SK-N-SH (cell line): ENCODE measurements around the gene MATN1. TPM values are rescaled to one million over a fixed set of nuclear protein-coding genes. Genes with fewer than 3 reads are reported as not detected.

Experiments
- CTCF ChIA-PET: fragments of 300-600, 350-600 bp; formaldehyde crosslinking; extraction: SDS; loops from one replicate; lab custom pipeline; 2021; lab: Yijun Ruan, JAX
- POLR2A ChIA-PET: fragments of 350-600 bp; sonication (Branson Sonifier 250); formaldehyde crosslinking; extraction: SDS; loops from one replicate; lab custom pipeline; 2020; ENCODE audit warnings: antibody characterized with exemption, inconsistent platforms; lab: Yijun Ruan, JAX
- DNase-seq: peaks from one replicate; pipeline ENCODE4 v3.0.0; 2012
- H2AFZ ChIP-seq: fragments of 200-600 bp; sonication (generic); 2 replicates; pipeline ENCODE4 v1.8.1; 2016; ENCODE audit warnings: antibody characterized with exemption, mild to moderate bottlenecking, low read depth
- H3F3A ChIP-seq: fragments of 200-600 bp; sonication (generic); replicated peaks from 2 replicates; pipeline ENCODE3; 2016; ENCODE audit warnings: antibody characterized with exemption, mild to moderate bottlenecking; ENCODE audit not compliant: insufficient read depth
- H3K27ac ChIP-seq, 2 experiments: fragments of 200-500 bp in 1 of 2; fragments of 200-600 bp in 1 of 2; sonication (Bioruptor generic) in 1 of 2; sonication (generic), shearing (Covaris generic) in 1 of 2; 2 replicates each; pipeline versions ENCODE4 v1.5.1 to v1.6.1; 2014 to 2016; ENCODE audit warnings: low read depth in 2 of 2, inconsistent platforms in 1 of 2, low read length in 1 of 2, mild to moderate bottlenecking in 1 of 2, mixed read lengths in 1 of 2
- H3K27me3 ChIP-seq: fragments of 200-600 bp; sonication (generic), shearing (Covaris generic); 2 replicates; pipeline ENCODE4 v1.6.1; 2016; ENCODE audit warnings: mixed run types; ENCODE audit not compliant: insufficient read depth
- H3K36me3 ChIP-seq, 2 experiments: fragments of 200-500 bp in 1 of 2; fragments of 200-600 bp in 1 of 2; sonication (Bioruptor generic) in 1 of 2; sonication (generic) in 1 of 2; replicated peaks in 1 of 2; 2 replicates each; pipeline versions ENCODE3 to v1.5.1; 2014 to 2016; ENCODE audit warnings: low read length in 1 of 2, mild to moderate bottlenecking in 1 of 2; ENCODE audit not compliant: insufficient read depth in 2 of 2, control insufficient read depth in 1 of 2
- H3K4me1 ChIP-seq, 2 experiments: fragments of 200-500 bp in 1 of 2; fragments of 200-600 bp in 1 of 2; sonication (Bioruptor generic) in 1 of 2; sonication (generic), shearing (Covaris generic) in 1 of 2; 2 replicates each; pipeline versions ENCODE4 v1.5.1 to v1.6.1; 2014 to 2016; ENCODE audit warnings: low read depth in 1 of 2, low read length in 1 of 2, mixed run types in 1 of 2; ENCODE audit not compliant: insufficient read depth in 2 of 2, control insufficient read depth in 1 of 2
- H3K4me2 ChIP-seq: fragments of 200-600 bp; sonication (generic), shearing (Covaris generic); 2 replicates; pipeline ENCODE4 v1.6.1; 2017; ENCODE audit warnings: mixed run types
- H3K4me3 ChIP-seq, 2 experiments: fragments of 200-500 bp in 1 of 2; fragments of 200-600 bp in 1 of 2; sonication (Bioruptor generic) in 1 of 2; sonication (generic), shearing (Covaris generic) in 1 of 2; 2 replicates each; pipeline versions ENCODE4 v1.5.1 to v1.8.1; 2014 to 2016; ENCODE audit warnings: low read depth in 2 of 2, inconsistent platforms in 1 of 2, low read length in 1 of 2, mild to moderate bottlenecking in 1 of 2, mixed read lengths in 1 of 2, moderate library complexity in 1 of 2
- H3K79me2 ChIP-seq: fragments of 200-600 bp; sonication (generic); 2 replicates; pipeline ENCODE4 v1.8.1; 2017; ENCODE audit warnings: mild to moderate bottlenecking; ENCODE audit not compliant: insufficient read depth
- H3K9ac ChIP-seq: fragments of 200-600 bp; sonication (generic); 2 replicates; pipeline ENCODE4 v1.6.1; 2017; ENCODE audit warnings: mixed run types
- H3K9me2 ChIP-seq: fragments of 200-600 bp; sonication (generic); 2 replicates; pipeline ENCODE4 v1.6.1; 2017; ENCODE audit warnings: mixed run types
- H3K9me3 ChIP-seq: fragments of 200-600 bp; sonication (generic); 2 replicates; pipeline ENCODE4 v1.6.1; 2017; ENCODE audit warnings: mixed run types, mild to moderate bottlenecking, moderate library complexity
- H4K20me1 ChIP-seq: fragments of 200-600 bp; sonication (generic); 2 replicates; pipeline ENCODE4 v1.6.1; 2017; ENCODE audit warnings: mild to moderate bottlenecking, mixed run types; ENCODE audit not compliant: insufficient read depth
- CHD2 ChIP-seq: fragments of 150-350 bp; IDR thresholded peaks from 2 replicates; pipeline ENCODE4 v1.6.1; 2018; ENCODE audit warnings: low read length; ENCODE audit not compliant: partially characterized antibody
- CTCF ChIP-seq: fragments of 200-600 bp; sonication (generic); IDR thresholded peaks from 2 replicates; pipeline ENCODE4 v1.6.1; 2017; ENCODE audit warnings: antibody characterized with exemption, mild to moderate bottlenecking, moderate library complexity
- EP300 ChIP-seq, 2 experiments: IDR thresholded peaks; 2 replicates each; pipeline versions ENCODE4 v1.4.0 to v1.6.1; 2012; ENCODE audit warnings: borderline replicate concordance in 1 of 2, low read depth in 1 of 2, low read length in 1 of 2
- FOSL2 ChIP-seq: IDR thresholded peaks from 2 replicates; pipeline ENCODE4 v1.4.0; 2012; ENCODE audit warnings: low read depth, mild to moderate bottlenecking, moderate library complexity, borderline replicate concordance
- FOXJ3 ChIP-seq: sonication (generic); formaldehyde crosslinking; IDR thresholded peaks from 2 replicates; pipeline ENCODE4 v1.5.1; 2020; ENCODE audit warnings: mild to moderate bottlenecking, missing genetic modification reagents
- FOXM1 ChIP-seq: IDR thresholded peaks from 2 replicates; pipeline ENCODE4 v1.4.0; 2012; ENCODE audit warnings: low read depth, mild to moderate bottlenecking
- GATA2 ChIP-seq: sonication (generic); formaldehyde crosslinking; IDR thresholded peaks from 2 replicates; pipeline ENCODE4 v1.5.0; 2020; ENCODE audit warnings: mild to moderate bottlenecking, missing genetic modification reagents
- JUND ChIP-seq: IDR thresholded peaks from 2 replicates; pipeline ENCODE4 v1.4.0; 2012
- MXI1 ChIP-seq: IDR thresholded peaks from 2 replicates; pipeline ENCODE4 v1.6.1; 2012; ENCODE audit warnings: mild to moderate bottlenecking, low read depth, low read length, improper control_type of control experiment
- PBX3 ChIP-seq: IDR thresholded peaks from 2 replicates; pipeline ENCODE4; 2012
- RAD21 ChIP-seq: IDR thresholded peaks from 2 replicates; pipeline ENCODE4 v1.6.1; 2012; ENCODE audit warnings: mild to moderate bottlenecking, low read length
- RCOR1 ChIP-seq: fragments of 150-350 bp; IDR thresholded peaks from 2 replicates; pipeline ENCODE4 v1.6.1; 2017; ENCODE audit warnings: antibody characterized with exemption, low read length
- REST ChIP-seq: IDR thresholded peaks from 2 replicates; pipeline ENCODE4 v1.6.1; 2012; ENCODE audit warnings: mild to moderate bottlenecking, low read depth, low read length, moderate library complexity
- RXRA ChIP-seq: IDR thresholded peaks from 2 replicates; pipeline ENCODE4 v1.4.0; 2012; ENCODE audit warnings: low read depth, mild to moderate bottlenecking, borderline replicate concordance
- TCF12 ChIP-seq: IDR thresholded peaks from 2 replicates; pipeline ENCODE4 v1.4.0; 2012
- TEAD4 ChIP-seq: IDR thresholded peaks from 2 replicates; pipeline ENCODE4 v1.4.0; 2012; ENCODE audit warnings: mild to moderate bottlenecking, borderline replicate concordance; ENCODE audit not compliant: insufficient read depth
- USF1 ChIP-seq: IDR thresholded peaks from 2 replicates; pipeline ENCODE4 v1.4.0; 2012; ENCODE audit warnings: low read depth, borderline replicate concordance
- WGBS: methylation state at CpG from one replicate; pipeline ENCODE4 v1.1.6; 2017; ENCODE audit warnings: low lambda C conversion rate; 5-methylcytosine and 5-hydroxymethylcytosine counted together
- polyA plus RNA-seq, 3 experiments: library from polyadenylated mRNA; depleted of rRNA; stranded (reverse); fragments of >200 nt; gene quantifications; 2 replicates each; pipeline ENCODE4 v1.2.3, GENCODE V29; 2012

The MATN1 gene
- polyA plus RNA-seq, 1 of the 3 experiments (the other 2 are of a cell fraction), result 0.23 TPM

- H3K27ac ChIP-seq, result no peak overlapping the region
- H3K79me2 ChIP-seq, result no peaks in the 10 kb centered on the region
- DNase-seq, result no peak
- no peaks in the 10 kb centered on the region for H3F3A ChIP-seq
- H3K4me1 ChIP-seq, result peaks cover 7 to 17% of the 10 kb centered on the region in 2 experiments; a peak in 2 of 4 replicates
- ChIA-PET CTCF (interaction anchor here (0.8 to 4.0 kb wide), 4 partner anchors 11 to 165 kb away, joined by 3 to 26 read pairs (median 3); no protein-coding TSS in a partner anchor), POLR2A (interaction anchor here (0.6 kb wide), 1 partner anchor 549 kb away, joined by 5 read pairs; no protein-coding TSS in a partner anchor)
- whole genome bisulfite sequencing, result 72% methylated on average over 8 of the region's 10 CpGs
- no peaks in the 10 kb centered on the region for H4K20me1 ChIP-seq
- no peaks in the 10 kb centered on the region for H3K27me3 ChIP-seq
- H3K9ac ChIP-seq, result no peak overlapping the region
- H2AFZ ChIP-seq, result no peak overlapping the region; the same call in 1 of the 2 replicates
- no peaks in the 10 kb centered on the region for H3K9me2 ChIP-seq
- no peaks in the 10 kb centered on the region for H3K9me3 ChIP-seq
- H3K4me2 ChIP-seq, result no peak overlapping the region
- no peak overlapping the region for H3K4me3 ChIP-seq
- TF ChIP-seq PBX3 (peak; percentile 81), TCF12 (peak; percentile 69; the same call in 1 of the 2 replicates), RXRA (no peak), TEAD4 (no peak), FOSL2 (peak; percentile 14; the same call in 1 of the 2 replicates)
- no peaks in the 10 kb centered on the region for H3K36me3 ChIP-seq
These were observed 40.4 kb upstream of the MATN1 start for GRCh38 chr1:30763651-30764248.

- Histone ChIP-seq H4K20me1 (no peaks in the 10 kb centered on the region), H3K4me2 (no peak overlapping the region), H3K79me2 (no peaks in the 10 kb centered on the region), H3K27ac (no peak overlapping the region), H2AFZ (no peak overlapping the region; the same call in 1 of the 2 replicates), H3K9ac (no peak overlapping the region), H3K9me2 (no peaks in the 10 kb centered on the region), H3K4me3 (no peak overlapping the region), H3K9me3 (no peaks in the 10 kb centered on the region), H3F3A (no peaks in the 10 kb centered on the region), H3K36me3 (no peaks in the 10 kb centered on the region), H3K4me1 (peaks cover 7 to 16% of the 10 kb centered on the region in 2 experiments; a peak in 2 of 4 replicates), H3K27me3 (no peaks in the 10 kb centered on the region)
- DNase-seq, result no peak
- POLR2A ChIA-PET, result interaction anchor here (0.6 kb wide), 1 partner anchor 550 kb away, joined by 5 read pairs; no protein-coding TSS in a partner anchor
- CTCF ChIA-PET, result interaction anchor here (0.6 to 4.0 kb wide), 6 partner anchors 14 to 166 kb away, joined by 3 to 26 read pairs (median 5); no protein-coding TSS in a partner anchor
- 90% methylated on average over 7 of the region's 7 CpGs for WGBS
- TF ChIP-seq CHD2 (no peak), EP300 (IDR thresholded peaks at IDR 0.05; ENCODE audit: borderline replicate concordance in 1 of 2, low read depth in 1 of 2, low read length in 1 of 2) (no peak), REST (no peak), RCOR1 (no peak), MXI1 (no peak), FOXJ3 (CRISPR knock-in tag) (no peak), FOXM1 (no peak), CTCF (no peak), JUND (no peak), PBX3 (no peak), USF1 (no peak), RAD21 (no peak), GATA2 (CRISPR knock-in tag) (no peak)
These were observed 39.7 kb upstream of the MATN1 start for GRCh38 chr1:30762930-30763650.
